Ovary (tissue), 9 donors: ENCODE measurements around the gene CACNA1D. TPM values are rescaled to one million over a fixed set of nuclear protein-coding genes. Genes with fewer than 3 reads are reported as not detected.

Source experiments
- DNase-seq, 5 donors: peaks; one replicate each; pipeline ENCODE4 v3.0.0-alpha.2; 2019 to 2020
- H3K27ac ChIP-seq, 2 donors: fragments of 200-600 bp; one replicate each; pipeline versions ENCODE4 v1.5.1 to v1.8.0; 2019 to 2022
- H3K27me3 ChIP-seq: fragments of 200-600 bp; one replicate; pipeline ENCODE4 v1.8.0; 2022
- H3K36me3 ChIP-seq: fragments of 200-600 bp; sonication (generic); one replicate; pipeline ENCODE4 v1.5.1; 2019
- H3K4me1 ChIP-seq: one replicate; pipeline ENCODE4 v1.8.1; 2013; ENCODE audit warnings: mild to moderate bottlenecking, moderate library complexity; ENCODE audit not compliant: insufficient read depth
- H3K4me3 ChIP-seq: fragments of 200-600 bp; sonication (generic); one replicate; pipeline ENCODE4 v1.5.1; 2017
- H3K9me3 ChIP-seq, 2 donors: fragments of 200-600 bp in 1 of 2; sonication (generic) in 1 of 2; one replicate each; pipeline versions ENCODE4 v1.5.1 to v1.8.1; 2013 to 2019; ENCODE audit warnings: mild to moderate bottlenecking in 1 of 2, moderate library complexity in 1 of 2
- EP300 ChIP-seq: sonication (generic); formaldehyde crosslinking; IDR thresholded peaks from one replicate; pipeline ENCODE4 v1.6.1; 2017; ENCODE audit warnings: antibody characterized with exemption
- POLR2A ChIP-seq: fragments of 450-650 bp; IDR thresholded peaks from one replicate; pipeline ENCODE4 v1.6.1; 2017; ENCODE audit warnings: antibody characterized with exemption, mild to moderate bottlenecking, moderate library complexity
- WGBS, 3 donors: extraction: QIAGEN DNeasy Blood & Tissue Kit in 1 of 3; methylation state at CpG; one replicate each; pipeline versions ENCODE4 v1.1.5 to v1.1.7; 2013 to 2017; 5-methylcytosine and 5-hydroxymethylcytosine counted together
- intact Hi-C, 4 donors: fragments of 100-400 bp; cut with DNase I; formaldehyde crosslinking; loops; one replicate each; pipeline versions ENCODE4 v1.11.0 to v1.15.1; 2022 to 2023
- polyA plus RNA-seq, 2 donors: library from polyadenylated mRNA; stranded (reverse); fragments of 200-250 nt in 1 of 2; fragments of 350-450 nt in 1 of 2; fragmentation: Illumina TruSeq in 1 of 2; extraction: RNeasy Lipid Tissue Mini Kit (QIAGEN cat#74804) in 1 of 2; gene quantifications; one replicate each; pipeline ENCODE4 v1.2.3, GENCODE V29; 2013 to 2014
- total RNA-seq, 7 donors: library from RNA; depleted of rRNA in 2 of 7; stranded (reverse); fragments of >200 nt in 2 of 7; fragmentation: NEBNext Ultra II Directional in 3 of 7; extraction: Animal tissue kit (Norgen Biotek cat#: 25700) in 3 of 7; gene quantifications; one replicate each; pipeline versions ENCODE4 v1.1.0 to v1.2.4, GENCODE V29; 2016 to 2023
- TF ChIP-seq, protein P1 (sequence below), 3 donors: fragments of 450-650 bp in 2 of 3; fragments of 200-600 bp in 1 of 3; IDR thresholded peaks; one replicate each; pipeline versions ENCODE4 v1.5.1 to v1.8.0; 2016 to 2022; ENCODE audit warnings: antibody characterized with exemption in 3 of 3, mild to moderate bottlenecking in 1 of 3
- donor health status: DM: no; HTN: no; CAD: no; lungs with moderate emphysema.
- donor health status: DM: no; HTN: no; CAD: no.
- donor health status: Bipolar disorder and iron deficiency.
- donor health status: DM: yes; HTN: yes; CAD: no.
- donor health status: DM: no; HTN: no; CAD: no.
- donor health status: DM: yes; HTN: yes; CAD: no.

CACNA1D gene
- total and polyA plus RNA-seq, 9 donors = 0.23 to 9.3 (median 5.1) TPM

DNA sequence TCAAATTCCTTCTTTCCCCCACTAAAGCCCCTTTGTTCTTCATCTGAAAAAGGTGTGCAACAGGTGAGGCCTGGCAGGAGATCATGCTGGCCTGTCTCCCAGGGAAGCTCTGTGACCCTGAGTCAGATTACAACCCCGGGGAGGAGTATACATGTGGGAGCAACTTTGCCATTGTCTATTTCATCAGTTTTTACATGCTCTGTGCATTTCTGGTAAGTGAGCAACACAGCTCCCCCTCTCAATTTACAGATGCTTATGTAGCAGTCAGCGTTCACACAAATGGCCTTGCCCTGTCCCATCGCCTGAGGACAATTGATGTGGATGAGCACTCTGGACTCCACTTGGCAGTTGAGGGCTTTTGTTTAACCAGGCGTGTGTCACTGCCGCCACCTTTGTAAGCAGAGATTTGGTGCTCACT, 281.4 kb downstream of the CACNA1D start:
- DNase-seq = no peak
- Histone ChIP-seq H3K4me3 (no peak overlapping the region), H3K27ac (no peak overlapping the region), H3K4me1 (peaks cover 9% of the 10 kb centered on the region), H3K27me3 (no peaks in the 10 kb centered on the region), H3K9me3 (no peaks in the 10 kb centered on the region), H3K36me3 (no peaks in the 10 kb centered on the region)
- TF ChIP-seq EP300 = no peak
- TF ChIP-seq, protein P1, sequence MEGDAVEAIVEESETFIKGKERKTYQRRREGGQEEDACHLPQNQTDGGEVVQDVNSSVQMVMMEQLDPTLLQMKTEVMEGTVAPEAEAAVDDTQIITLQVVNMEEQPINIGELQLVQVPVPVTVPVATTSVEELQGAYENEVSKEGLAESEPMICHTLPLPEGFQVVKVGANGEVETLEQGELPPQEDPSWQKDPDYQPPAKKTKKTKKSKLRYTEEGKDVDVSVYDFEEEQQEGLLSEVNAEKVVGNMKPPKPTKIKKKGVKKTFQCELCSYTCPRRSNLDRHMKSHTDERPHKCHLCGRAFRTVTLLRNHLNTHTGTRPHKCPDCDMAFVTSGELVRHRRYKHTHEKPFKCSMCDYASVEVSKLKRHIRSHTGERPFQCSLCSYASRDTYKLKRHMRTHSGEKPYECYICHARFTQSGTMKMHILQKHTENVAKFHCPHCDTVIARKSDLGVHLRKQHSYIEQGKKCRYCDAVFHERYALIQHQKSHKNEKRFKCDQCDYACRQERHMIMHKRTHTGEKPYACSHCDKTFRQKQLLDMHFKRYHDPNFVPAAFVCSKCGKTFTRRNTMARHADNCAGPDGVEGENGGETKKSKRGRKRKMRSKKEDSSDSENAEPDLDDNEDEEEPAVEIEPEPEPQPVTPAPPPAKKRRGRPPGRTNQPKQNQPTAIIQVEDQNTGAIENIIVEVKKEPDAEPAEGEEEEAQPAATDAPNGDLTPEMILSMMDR (IDR thresholded peaks at IDR 0.05) = no peak
- no peak for TF ChIP-seq POLR2A
- intact Hi-C loops = no loop called here
- 69 to 74% (median 72%) methylated on average over 5 of the region's 5 CpGs for WGBS, 3 donors

DNA sequence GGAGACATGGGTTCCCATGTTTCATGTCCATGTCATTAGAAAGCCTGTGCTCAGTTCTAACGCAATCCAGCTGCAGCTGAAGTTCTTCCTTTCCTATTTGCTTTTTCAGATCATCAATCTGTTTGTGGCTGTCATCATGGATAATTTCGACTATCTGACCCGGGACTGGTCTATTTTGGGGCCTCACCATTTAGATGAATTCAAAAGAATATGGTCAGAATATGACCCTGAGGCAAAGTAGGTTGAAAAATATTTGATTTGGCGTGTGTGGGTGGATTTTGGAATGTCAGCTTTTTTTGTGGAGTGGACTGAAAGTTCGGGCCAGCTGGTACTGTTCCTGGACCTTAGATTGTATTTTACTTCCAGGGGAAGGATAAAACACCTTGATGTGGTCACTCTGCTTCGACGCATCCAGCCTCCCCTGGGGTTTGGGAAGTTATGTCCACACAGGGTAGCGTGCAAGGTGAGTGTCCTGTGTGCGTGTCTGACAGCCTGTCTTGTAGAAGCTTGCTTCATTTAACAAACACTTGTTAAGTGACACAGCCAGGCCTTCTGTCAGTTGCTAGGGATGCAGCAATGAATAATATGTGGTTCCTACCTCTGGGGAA, 282.2 kb downstream of the CACNA1D start:
- no peak for TF ChIP-seq EP300
- no peak for DNase-seq
- Histone ChIP-seq H3K27me3 (no peaks in the 10 kb centered on the region), H3K36me3 (no peaks in the 10 kb centered on the region), H3K4me3 (no peak overlapping the region), H3K27ac (no peak overlapping the region), H3K9me3 (no peaks in the 10 kb centered on the region), H3K4me1 (peaks cover 9% of the 10 kb centered on the region)
- 22 to 26% (median 23%) methylated on average over 9 of the region's 9 CpGs for WGBS, 3 donors
- intact Hi-C loops = no loop called here

DNA sequence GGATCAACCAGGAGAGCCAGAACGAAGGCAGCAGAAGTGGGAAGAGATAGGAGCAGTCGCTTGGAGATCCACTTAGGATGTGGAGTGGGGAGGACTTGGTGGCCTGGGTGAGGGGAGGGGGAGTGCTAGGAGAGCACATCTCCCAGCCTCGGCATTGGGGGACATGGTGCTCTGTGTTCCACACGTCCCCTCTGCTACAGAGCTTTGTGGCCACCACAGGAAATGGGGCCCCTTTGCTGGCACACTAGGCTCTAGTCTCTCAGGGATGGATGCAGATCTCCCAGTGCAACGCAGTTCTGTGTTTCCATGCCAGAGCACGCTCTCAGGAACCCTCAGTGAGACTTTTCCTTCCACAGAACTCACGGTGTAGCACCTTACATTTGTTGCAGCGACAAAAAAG, 283.1 kb downstream of the CACNA1D start:
- no peaks in the 10 kb centered on the region for H3K9me3 ChIP-seq
- H3K4me1 ChIP-seq = peaks cover 9% of the 10 kb centered on the region
- H3K27ac ChIP-seq = no peak overlapping the region
- WGBS, 3 donors = 92 to 96% (median 95%) methylated on average over 8 of the region's 8 CpGs
- TF ChIP-seq POLR2A (no peak), EP300 (no peak)
- TF ChIP-seq, protein P1 (IDR thresholded peaks at IDR 0.05) = no peak
- intact Hi-C loops = no loop called here
- DNase-seq = no peak
- no peaks in the 10 kb centered on the region for H3K27me3 ChIP-seq
- H3K4me3 ChIP-seq = no peak overlapping the region
- no peaks in the 10 kb centered on the region for H3K36me3 ChIP-seq

DNA sequence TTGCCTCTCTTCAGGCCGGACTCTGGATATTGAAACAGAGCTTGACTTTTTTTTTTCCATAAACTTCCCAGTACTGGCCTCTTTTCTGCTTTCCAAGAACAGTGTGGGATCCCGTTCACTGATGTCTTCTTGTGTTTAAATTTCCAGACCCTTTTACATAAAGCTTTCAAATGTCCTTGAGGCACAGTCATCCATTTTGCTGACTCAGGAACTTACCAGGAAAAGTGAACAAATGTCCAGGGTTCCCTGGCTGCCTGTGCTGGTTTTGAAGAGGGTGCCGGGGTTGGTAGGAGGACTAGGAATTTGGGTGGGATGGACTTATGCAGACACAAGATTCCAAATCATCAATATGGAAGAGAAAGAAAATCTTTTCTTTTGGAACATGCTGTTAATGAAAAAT, 283.7 kb downstream of the CACNA1D start:
- DNase-seq = no peak
- peaks cover 7% of the 10 kb centered on the region for H3K4me1 ChIP-seq
- intact Hi-C loops = no loop called here
- no peak overlapping the region for H3K27ac ChIP-seq
- H3K27me3 ChIP-seq = no peaks in the 10 kb centered on the region
- H3K36me3 ChIP-seq = no peaks in the 10 kb centered on the region
- H3K9me3 ChIP-seq = no peaks in the 10 kb centered on the region
- 82 to 87% (median 86%) methylated on average over 3 of the region's 3 CpGs for WGBS, 3 donors
- TF ChIP-seq EP300 (no peak), POLR2A (no peak)
- TF ChIP-seq, protein P1 (IDR thresholded peaks at IDR 0.05) = no peak
- no peak overlapping the region for H3K4me3 ChIP-seq

DNA sequence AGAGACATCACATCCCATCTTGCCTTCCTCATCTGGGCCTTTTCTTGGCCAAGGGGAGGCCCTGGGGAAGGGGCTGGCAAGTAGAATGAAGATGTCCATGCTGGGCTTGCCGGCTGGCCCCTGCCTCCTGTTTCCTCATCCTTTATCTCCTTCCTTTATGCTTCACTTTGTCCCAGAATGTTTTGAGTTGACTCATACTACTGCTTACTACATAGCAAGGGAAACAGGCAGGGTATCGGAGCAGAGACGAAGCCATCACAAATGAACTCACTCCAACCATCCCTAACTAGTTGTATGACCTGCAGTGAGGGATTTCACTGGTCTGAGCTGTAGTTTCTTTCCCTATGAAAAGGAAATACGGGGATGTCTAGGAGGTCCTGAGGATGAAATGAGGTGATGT, 285.8 kb downstream of the CACNA1D start:
- Histone ChIP-seq H3K27me3 (no peaks in the 10 kb centered on the region), H3K27ac (no peak overlapping the region), H3K4me3 (no peak overlapping the region), H3K36me3 (no peaks in the 10 kb centered on the region), H3K4me1 (peaks cover 5% of the 10 kb centered on the region), H3K9me3 (no peaks in the 10 kb centered on the region)
- DNase-seq = no peak
- no peak for TF ChIP-seq POLR2A
- no peak for TF ChIP-seq EP300
- TF ChIP-seq, protein P1 (IDR thresholded peaks at IDR 0.05) = no peak
- intact Hi-C loops = no loop called here
- 78 to 89% (median 84%) methylated on average over 4 of the region's 4 CpGs for WGBS, 3 donors
